ENCODE measurements around the gene STEAP2.
"Not testable (repeated sequence)": the region's sequence is repeated elsewhere in the genome, so short reads cannot be mapped to it uniquely, and the experiment has no call there.

Gene STEAP2

DNA sequence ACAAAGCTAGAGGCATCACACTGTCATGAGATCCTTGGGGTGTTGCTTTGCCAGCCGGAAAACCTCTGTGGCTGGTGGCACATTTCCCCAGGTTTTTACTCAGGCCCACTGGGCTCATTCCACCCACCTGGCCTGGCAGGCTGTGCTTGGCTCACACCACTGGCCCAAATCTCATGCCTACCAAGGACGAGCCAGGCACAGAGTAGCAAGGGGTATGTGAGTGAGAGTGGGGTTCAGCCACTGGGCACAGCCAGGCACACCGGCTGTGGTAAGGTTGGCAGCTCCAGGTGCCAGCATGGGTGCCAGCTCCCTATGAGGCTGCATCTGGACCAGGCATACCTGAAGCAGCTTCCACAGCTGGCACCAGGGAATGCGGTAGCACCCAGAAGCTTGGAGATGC is 35.9 kb upstream of the STEAP2 start:
- Histone ChIP-seq H3K4me1 (peaks cover 0 to 31% (median 6%) of the 10 kb centered on the region in 10 experiments; a peak in 11 of 20 replicates), H4K20me1 (no peaks in the 10 kb centered on the region)

DNA sequence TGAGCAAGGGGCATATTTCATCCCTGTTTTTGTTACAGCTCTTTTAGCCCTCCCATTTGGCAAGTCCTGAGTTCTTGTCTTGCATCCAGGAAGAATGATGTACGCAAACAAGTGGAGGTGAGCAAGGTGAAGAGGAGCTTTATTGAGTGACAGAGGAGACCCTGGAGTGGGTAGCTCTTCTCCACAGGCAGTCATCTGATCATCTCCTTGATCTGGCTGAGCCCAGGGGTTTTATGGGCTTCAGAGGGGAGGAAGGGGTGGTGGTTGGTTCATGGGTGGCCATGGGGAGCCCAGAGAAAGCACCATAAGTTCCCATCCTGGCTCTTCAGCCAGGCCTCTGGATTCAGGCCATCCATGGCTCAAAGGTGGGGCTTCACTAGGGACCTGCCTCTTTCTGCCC is 35.3 kb upstream of the STEAP2 start:
- Histone ChIP-seq H3K27me3 (no peaks in the 10 kb centered on the region), H3K4me2 (no peak overlapping the region), H3K27ac (no peak overlapping the region), H4K20me1 (no peaks in the 10 kb centered on the region), H3K36me3 (0 out of 22 replicates have a peak, but pooled peaks cover 0 to 3% (median 0%) of the 10 kb centered on the region in 11 experiments), H3K4me3 (no peak overlapping the region), H3K9me3 (replicated peaks in 1 of 11) (peaks cover 15 to 23% (median 19%) of the 10 kb centered on the region in 11 experiments), H3K4me1 (peaks cover 0 to 32% (median 6%) of the 10 kb centered on the region in 10 experiments; a peak in 11 of 20 replicates), H3K9ac (no peak overlapping the region)
- TF ChIP-seq Cebpa-rat (IDR thresholded peaks at IDR 0.05): no peak

More for the DNA sequence above, 35.9 kb upstream of the STEAP2 start:
- H3K27ac ChIP-seq: no peak overlapping the region
- H3K36me3 ChIP-seq: 0 out of 22 replicates have a peak, but pooled peaks cover 0 to 3% (median 0%) of the 10 kb centered on the region in 11 experiments
- H3K4me3 ChIP-seq: no peak overlapping the region
- TF ChIP-seq Cebpa-rat (IDR thresholded peaks at IDR 0.05): no peak
- H3K27me3 ChIP-seq: no peaks in the 10 kb centered on the region
- H3K9me3 ChIP-seq (replicated peaks in 1 of 11): peaks cover 15 to 24% (median 20%) of the 10 kb centered on the region in 11 experiments
- no peak overlapping the region for H3K4me2 ChIP-seq
- no peak overlapping the region for H3K9ac ChIP-seq

DNA sequence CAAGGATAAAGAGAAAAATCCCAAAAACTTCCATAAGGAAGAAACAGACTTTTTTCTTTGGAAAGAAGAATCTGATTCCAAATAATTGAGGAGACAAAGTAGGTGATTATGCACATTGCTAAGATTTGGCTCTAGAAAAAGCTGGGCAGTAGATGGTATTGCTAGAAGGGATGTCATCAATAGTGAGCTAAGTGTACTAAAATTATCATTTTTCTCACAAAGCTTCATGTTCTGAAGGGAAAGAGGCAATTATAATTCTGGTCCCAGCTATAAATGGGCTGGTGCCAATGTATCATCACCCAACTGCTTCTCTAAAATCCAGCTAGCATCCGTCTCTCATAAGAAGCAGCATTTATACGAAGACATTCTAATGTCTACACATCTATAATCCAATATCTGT is 33.4 kb upstream of the STEAP2 start:
- 0 out of 22 replicates have a peak, but pooled peaks cover 0 to 3% (median 0%) of the 10 kb centered on the region in 11 experiments for H3K36me3 ChIP-seq
- no peak for TF ChIP-seq Cebpa-rat (IDR thresholded peaks at IDR 0.05)
- no peaks in the 10 kb centered on the region for H3K27me3 ChIP-seq
- H4K20me1 ChIP-seq: no peaks in the 10 kb centered on the region
- no peak overlapping the region for H3K4me3 ChIP-seq
- H3K4me1 ChIP-seq: peaks cover 0 to 32% (median 6%) of the 10 kb centered on the region in 10 experiments; a peak in 11 of 20 replicates
- H3K27ac ChIP-seq: peak overlapping the region in 3 of 11 experiments; percentile 51 to 60 (median 54); a peak in 4 of 22 replicates
- H3K9me3 ChIP-seq (replicated peaks in 1 of 11): peaks cover 15 to 23% (median 19%) of the 10 kb centered on the region in 11 experiments
- H3K9ac ChIP-seq: no peak overlapping the region; a peak in 1 of 22 replicates
- peak overlapping the region in 4 of 11 experiments; percentile 63 to 78 (median 76); a peak in 8 of 22 replicates for H3K4me2 ChIP-seq

DNA sequence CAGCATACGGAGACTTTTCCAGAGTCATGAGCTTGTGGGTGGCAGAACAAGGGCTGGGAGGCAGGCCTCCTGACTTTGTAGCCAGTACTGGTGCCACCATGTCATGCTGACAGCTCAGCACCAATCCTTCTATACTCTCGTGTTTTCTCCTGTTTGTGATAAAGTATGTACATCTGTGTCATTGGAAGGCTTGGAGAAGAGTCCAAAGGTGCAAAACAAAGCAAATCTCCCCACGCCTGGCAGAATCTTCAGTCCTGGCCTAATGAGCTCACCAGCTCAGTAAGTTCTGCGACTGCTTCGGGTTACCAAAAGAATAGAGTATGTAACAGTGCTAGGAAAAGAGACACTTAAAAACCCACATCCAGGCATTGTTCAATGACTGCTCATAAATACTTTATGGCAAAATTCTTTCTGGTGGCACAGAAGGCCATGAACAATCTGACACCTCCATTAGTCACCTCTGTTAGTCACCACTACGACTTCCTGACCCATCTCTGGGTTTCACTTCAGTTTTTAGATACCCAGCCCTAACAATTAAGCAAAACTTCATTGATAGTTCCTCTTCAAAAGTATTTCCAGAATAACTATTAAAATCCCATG is 32.8 kb upstream of the STEAP2 start:
- H3K9me3 ChIP-seq (replicated peaks in 1 of 11): peaks cover 15 to 23% (median 19%) of the 10 kb centered on the region in 11 experiments
- H4K20me1 ChIP-seq: no peaks in the 10 kb centered on the region
- no peak for TF ChIP-seq Cebpa-rat (IDR thresholded peaks at IDR 0.05)
- H3K4me3 ChIP-seq: no peak overlapping the region
- H3K27ac ChIP-seq: peak overlapping the region in 4 of 11 experiments; percentile 41 to 60 (median 52); a peak in 7 of 22 replicates
- H3K9ac ChIP-seq: peak overlapping the region in 2 of 11 experiments; percentile 8 to 13; a peak in 2 of 22 replicates
- 0 out of 22 replicates have a peak, but pooled peaks cover 0 to 3% (median 0%) of the 10 kb centered on the region in 11 experiments for H3K36me3 ChIP-seq
- peak overlapping the region in 6 of 11 experiments; percentile 32 to 78 (median 70); a peak in 12 of 22 replicates for H3K4me2 ChIP-seq
- no peaks in the 10 kb centered on the region for H3K27me3 ChIP-seq
- H3K4me1 ChIP-seq: peaks cover 0 to 32% (median 6%) of the 10 kb centered on the region in 10 experiments; a peak in 11 of 20 replicates

DNA sequence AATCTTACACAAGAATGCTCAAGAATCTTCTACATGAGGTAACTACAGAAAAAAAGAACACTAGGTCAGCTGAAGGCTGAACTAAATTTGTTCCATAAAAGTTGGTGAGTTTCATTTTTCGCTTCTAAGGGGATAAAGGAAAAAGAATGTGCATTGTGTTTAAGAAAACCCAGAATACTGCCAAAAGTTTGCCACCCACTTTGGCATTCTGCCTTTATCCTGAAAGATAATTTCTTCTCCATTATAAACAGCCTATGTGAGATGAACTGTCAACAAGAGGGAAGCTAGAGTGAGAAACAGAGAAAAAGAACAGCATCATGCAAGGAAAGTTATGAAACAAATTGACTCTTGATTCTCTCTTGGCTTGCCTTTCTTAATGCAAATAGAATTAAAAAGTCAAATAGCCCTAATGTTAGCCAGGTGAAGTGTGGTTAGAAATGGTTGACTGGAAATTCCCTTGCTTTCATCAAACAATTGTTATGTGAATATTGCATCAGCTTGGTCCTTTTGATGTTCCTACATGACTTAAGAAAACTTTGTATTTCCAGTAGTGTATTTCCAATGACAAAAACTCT is 31.4 kb upstream of the STEAP2 start:
- Histone ChIP-seq H3K4me3 (no peak overlapping the region), H3K27me3 (no peaks in the 10 kb centered on the region), H3K4me1 (peaks cover 0 to 32% (median 6%) of the 10 kb centered on the region in 10 experiments; a peak in 11 of 20 replicates), H3K9me3 (replicated peaks in 1 of 11) (peaks cover 15 to 21% (median 19%) of the 10 kb centered on the region in 11 experiments), H3K9ac (no peak overlapping the region), H4K20me1 (no peaks in the 10 kb centered on the region), H3K36me3 (0 out of 22 replicates have a peak, but pooled peaks cover 0 to 3% (median 0%) of the 10 kb centered on the region in 11 experiments), H3K27ac (no peak overlapping the region), H3K4me2 (peak overlapping the region in 3 of 11 experiments; percentile 52 to 77 (median 76); a peak in 5 of 22 replicates)
- no peak for TF ChIP-seq Cebpa-rat (IDR thresholded peaks at IDR 0.05)

DNA sequence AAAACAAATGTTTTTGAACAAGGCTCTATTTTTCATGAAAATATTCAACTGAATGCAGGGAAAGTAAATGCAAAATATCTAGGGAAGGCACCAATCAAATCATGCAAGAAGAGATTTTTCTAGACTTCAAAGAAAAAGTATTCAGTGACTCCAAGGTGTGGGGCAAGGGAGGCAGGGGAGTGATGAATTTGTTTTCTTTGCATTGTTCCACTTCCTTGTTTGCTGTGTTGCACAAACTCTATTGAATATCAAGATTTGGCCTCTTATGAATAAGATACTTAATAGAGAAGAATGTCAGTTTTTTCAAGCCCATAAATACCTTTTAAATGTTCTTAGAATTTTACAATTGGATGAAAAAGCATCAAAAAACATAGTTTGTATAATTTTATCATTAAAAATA is 30.9 kb upstream of the STEAP2 start:
- peaks cover 0 to 32% (median 6%) of the 10 kb centered on the region in 10 experiments; a peak in 11 of 20 replicates for H3K4me1 ChIP-seq
- H3K27ac ChIP-seq: no peak overlapping the region
- H3K9me3 ChIP-seq (replicated peaks in 1 of 11): peaks cover 13 to 17% (median 14%) of the 10 kb centered on the region in 11 experiments
- H3K4me3 ChIP-seq: no peak overlapping the region
- 0 out of 22 replicates have a peak, but pooled peaks cover 0 to 3% (median 0%) of the 10 kb centered on the region in 11 experiments for H3K36me3 ChIP-seq
- TF ChIP-seq Cebpa-rat (IDR thresholded peaks at IDR 0.05): no peak
- H3K9ac ChIP-seq: no peak overlapping the region
- H4K20me1 ChIP-seq: no peaks in the 10 kb centered on the region
- no peaks in the 10 kb centered on the region for H3K27me3 ChIP-seq
- peak overlapping the region in 3 of 11 experiments; percentile 6 to 77 (median 52); a peak in 4 of 22 replicates for H3K4me2 ChIP-seq

DNA sequence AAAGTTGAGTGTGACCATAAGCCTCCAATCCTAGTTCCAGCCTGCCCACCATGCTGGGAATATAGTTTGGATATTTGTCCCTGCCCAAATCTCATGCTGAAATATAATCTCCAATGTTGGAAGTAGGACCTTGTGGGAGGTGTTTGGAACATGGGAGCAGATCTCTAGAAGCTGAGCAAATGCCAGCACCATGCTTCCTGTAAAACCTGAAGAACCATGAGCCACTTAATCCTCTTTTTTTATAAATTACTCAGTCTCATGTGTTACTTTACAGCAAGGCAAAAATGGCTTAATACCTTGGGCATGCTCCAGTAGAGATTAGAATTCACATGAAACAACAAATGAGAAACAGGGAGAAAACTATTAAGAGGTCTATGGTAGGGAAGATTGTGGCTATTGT is 30.1 kb upstream of the STEAP2 start:
- H3K4me2 ChIP-seq: no peak overlapping the region
- no peak overlapping the region for H3K9ac ChIP-seq
- no peak for TF ChIP-seq Cebpa-rat (IDR thresholded peaks at IDR 0.05)
- H3K9me3 ChIP-seq (replicated peaks in 1 of 11): peaks cover 5 to 9% (median 7%) of the 10 kb centered on the region in 11 experiments
- no peaks in the 10 kb centered on the region for H3K36me3 ChIP-seq
- no peak overlapping the region for H3K4me3 ChIP-seq
- no peaks in the 10 kb centered on the region for H4K20me1 ChIP-seq
- H3K27ac ChIP-seq: no peak overlapping the region
- H3K27me3 ChIP-seq: no peaks in the 10 kb centered on the region
- peaks cover 0 to 32% (median 6%) of the 10 kb centered on the region in 10 experiments; a peak in 11 of 20 replicates for H3K4me1 ChIP-seq

DNA sequence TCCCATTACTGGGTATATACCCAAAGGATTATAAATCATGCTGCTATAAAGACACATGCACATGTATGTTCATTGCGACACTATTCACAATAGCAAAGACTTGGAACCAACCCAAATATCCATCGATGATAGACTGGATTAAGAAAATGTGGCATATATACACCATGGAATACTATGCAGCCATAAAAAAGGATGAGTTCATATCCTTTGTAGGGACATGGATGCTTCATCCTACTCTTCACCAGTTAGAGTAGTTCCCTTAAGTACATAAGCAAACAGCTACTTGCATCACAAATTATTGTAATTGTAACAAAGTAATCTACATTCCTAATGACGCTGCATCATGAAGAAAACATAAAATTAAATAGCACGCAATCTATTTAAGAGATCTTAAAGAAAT is 25.2 kb upstream of the STEAP2 start:
- H3K36me3 ChIP-seq; H3K27ac ChIP-seq; H3K27me3 ChIP-seq; H3K9ac ChIP-seq; H4K20me1 ChIP-seq; H3K4me2 ChIP-seq; H3K4me1 ChIP-seq; H3K4me3 ChIP-seq; H3K9me3 ChIP-seq (replicated peaks in 1 of 11): not testable (repeated sequence)

DNA sequence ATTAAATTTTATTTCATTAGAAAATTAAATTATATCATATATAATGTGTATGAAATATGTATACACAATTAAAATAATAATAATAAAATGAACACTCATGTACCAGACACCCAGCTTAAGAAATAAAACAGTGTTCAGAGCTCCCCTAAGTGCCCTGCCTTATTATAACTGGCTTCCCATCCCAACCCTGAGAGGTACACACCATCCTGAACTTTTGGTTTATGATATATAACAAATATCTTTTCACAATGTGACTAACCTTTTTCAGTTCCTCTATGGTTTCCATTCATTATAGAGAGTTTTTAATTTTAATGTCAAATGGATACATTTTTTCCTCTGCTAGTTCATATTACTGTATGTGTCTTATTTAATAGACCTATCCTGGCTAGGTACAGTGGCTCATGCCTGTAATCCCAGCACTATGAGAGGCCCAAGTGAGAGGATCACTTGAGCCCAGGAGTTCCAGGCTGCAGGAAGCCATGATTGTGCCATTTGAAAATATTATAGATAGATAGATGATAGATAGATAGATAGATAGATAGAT is 24.0 kb upstream of the STEAP2 start:
- Histone ChIP-seq H4K20me1 (no peaks in the 10 kb centered on the region), H3K4me2 (no peak overlapping the region), H3K9ac (no peak overlapping the region), H3K4me3 (no peak overlapping the region), H3K9me3 (replicated peaks in 1 of 11) (peaks cover 0 to 13% (median 5%) of the 10 kb centered on the region in 11 experiments; a peak in 7 of 22 replicates), H3K27ac (no peak overlapping the region), H3K4me1 (no peaks in the 10 kb centered on the region; a peak in 1 of 20 replicates), H3K36me3 (no peaks in the 10 kb centered on the region), H3K27me3 (no peaks in the 10 kb centered on the region)
- no peak for TF ChIP-seq Cebpa-rat (IDR thresholded peaks at IDR 0.05)

Measured in BLaER1 treated with 17β-estradiol and CSF1 and Interleukin-3, amounts not matched to agents 10 nM and 100 nM (cell line).